WTC11 (cell line): Measurements from ENCODE around the gene BOK. TPM values are rescaled to one million over a fixed set of nuclear protein-coding genes. Genes with fewer than 3 reads are reported as not detected.

Experiments
- ATAC-seq: fragments of 200-7000 bp; cut with Tn5 transposase; 2 replicates; pipeline ENCODE4 v1.10.0; 2021; ENCODE audit warnings: mild to moderate bottlenecking, moderate library complexity
- CTCF ChIA-PET: fragments of 300-600 bp; sonication (Branson Sonifier 250); formaldehyde crosslinking; loops from one replicate; lab custom pipeline; 2021; ENCODE audit warnings: antibody characterized with exemption; lab: Charles Lee
- POLR2A ChIA-PET: fragments of 350-600 bp; sonication (Branson Sonifier 250); formaldehyde crosslinking; loops from one replicate; lab custom pipeline; 2021; ENCODE audit warnings: antibody characterized with exemption; lab: Charles Lee
- DNase-seq: peaks from one replicate; pipeline ENCODE4 v3.0.0; 2021; ENCODE audit warnings: low spot score
- H3K27ac Mint-ChIP-seq: 2 replicates; pipeline ENCODE4 v1.8.0; 2021; ENCODE audit warnings: mixed read lengths
- H3K27me3 Mint-ChIP-seq: 2 replicates; pipeline ENCODE4 v1.8.0; 2021; ENCODE audit warnings: low read depth, mild to moderate bottlenecking, moderate library complexity, mixed read lengths
- H3K36me3 Mint-ChIP-seq: 2 replicates; pipeline ENCODE4 v1.8.0; 2021; ENCODE audit warnings: mixed read lengths
- H3K4me1 Mint-ChIP-seq: 2 replicates; pipeline ENCODE4 v1.8.0; 2022; ENCODE audit warnings: mixed read lengths
- H3K4me3 Mint-ChIP-seq: 2 replicates; pipeline ENCODE4 v1.8.0; 2021; ENCODE audit warnings: mild to moderate bottlenecking, moderate library complexity, mixed read lengths
- H3K9me3 Mint-ChIP-seq: 2 replicates; pipeline ENCODE4 v1.8.0; 2021; ENCODE audit warnings: mixed read lengths
- GTF2I ChIP-seq: fragments of 250-450 bp; sonication (Bioruptor Pico); conservative IDR thresholded peaks from 2 replicates; pipeline ENCODE4 v1.4.0; 2021; ENCODE audit warnings: mild to moderate bottlenecking
- NFYB ChIP-seq: sonication (generic); formaldehyde crosslinking; conservative IDR thresholded peaks from 2 replicates; pipeline ENCODE4 v1.8.0; 2022; ENCODE audit warnings: low read depth, missing genetic modification reagents
- NR3C1 ChIP-seq: sonication (generic); formaldehyde crosslinking; conservative IDR thresholded peaks from 2 replicates; pipeline ENCODE4 v1.8.1; 2023; ENCODE audit warnings: low read depth, mild to moderate bottlenecking, missing genetic modification reagents
- PREB ChIP-seq: sonication (generic); formaldehyde crosslinking; IDR thresholded peaks from 2 replicates; pipeline ENCODE4 v1.8.1; 2022; ENCODE audit warnings: mild to moderate bottlenecking, missing genetic modification reagents, moderate library complexity, borderline replicate concordance
- PRRX2 ChIP-seq: fragments of 250-450 bp; sonication (Bioruptor Pico); IDR thresholded peaks from 2 replicates; pipeline ENCODE4 v1.8.0; 2021; ENCODE audit warnings: mild to moderate bottlenecking
- SMAD4 ChIP-seq: sonication (generic); formaldehyde crosslinking; IDR thresholded peaks from 2 replicates; pipeline ENCODE4 v1.8.0; 2022; ENCODE audit warnings: mild to moderate bottlenecking, missing genetic modification reagents
- TEAD4 ChIP-seq: sonication (generic); formaldehyde crosslinking; IDR thresholded peaks from 2 replicates; pipeline ENCODE4 v1.8.0; 2022; ENCODE audit warnings: mild to moderate bottlenecking, missing genetic modification reagents
- TP53 ChIP-seq: sonication (generic); formaldehyde crosslinking; IDR thresholded peaks from 2 replicates; pipeline ENCODE4 v1.8.1; 2023; ENCODE audit warnings: mild to moderate bottlenecking, missing genetic modification reagents
- ZNF263 ChIP-seq: sonication (generic); formaldehyde crosslinking; IDR thresholded peaks from 2 replicates; pipeline ENCODE4 v1.8.1; 2022; ENCODE audit warnings: low read depth, mild to moderate bottlenecking, moderate library complexity, missing genetic modification reagents
- ZNF396 ChIP-seq: fragments of 250-450 bp; sonication (Bioruptor Pico); IDR thresholded peaks from 2 replicates; pipeline ENCODE4 v1.8.0; 2021; ENCODE audit warnings: mild to moderate bottlenecking, moderate library complexity, borderline replicate concordance
- ZNF423 ChIP-seq: fragments of 250-450 bp; sonication (Bioruptor Pico); IDR thresholded peaks from 2 replicates; pipeline ENCODE4 v2.1.2; 2022; ENCODE audit warnings: mild to moderate bottlenecking, moderate library complexity
- ZNF425 ChIP-seq: fragments of 250-450 bp; sonication (Bioruptor Pico); conservative IDR thresholded peaks from 2 replicates; pipeline ENCODE4 v1.9.0; 2021; ENCODE audit warnings: mild to moderate bottlenecking
- ZNF512 ChIP-seq: sonication (generic); formaldehyde crosslinking; IDR thresholded peaks from 2 replicates; pipeline ENCODE4 v1.8.1; 2022; ENCODE audit warnings: missing genetic modification reagents, borderline replicate concordance
- total RNA-seq: library from RNA; stranded (reverse); gene quantifications from 3 replicates; pipeline ENCODE4 v1.2.3, GENCODE V29; 2021
- TF ChIP-seq, protein P1 (sequence below): sonication (generic); formaldehyde crosslinking; IDR thresholded peaks from 2 replicates; pipeline ENCODE4 v1.8.0; 2022; ENCODE audit warnings: mild to moderate bottlenecking, missing genetic modification reagents
- TF ChIP-seq, protein P2 (sequence below): fragments of 250-450 bp; sonication (Bioruptor Pico); IDR thresholded peaks from 2 replicates; pipeline ENCODE4 v1.9.0; 2021; ENCODE audit warnings: mild to moderate bottlenecking

The BOK gene
- total RNA-seq, 1 experiment from 2014 or later: 39.4 TPM

DNA sequence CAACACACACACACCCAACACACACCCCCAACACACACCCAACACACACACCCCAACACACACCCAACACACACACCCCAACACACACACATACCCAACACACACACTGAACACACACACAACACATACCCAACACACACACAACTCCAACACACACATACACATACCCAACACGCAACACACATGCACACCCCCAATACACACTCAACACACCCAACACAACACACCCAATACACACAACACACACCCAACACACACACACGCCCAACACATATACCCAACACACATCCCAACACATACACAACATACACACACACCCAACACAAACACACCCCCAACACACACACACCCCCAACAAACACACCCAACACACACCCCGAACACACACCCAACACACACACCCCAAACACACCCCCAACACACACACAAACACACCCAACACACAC is 42.0 kb upstream of the BOK start (continued):
- TF ChIP-seq, protein P1, sequence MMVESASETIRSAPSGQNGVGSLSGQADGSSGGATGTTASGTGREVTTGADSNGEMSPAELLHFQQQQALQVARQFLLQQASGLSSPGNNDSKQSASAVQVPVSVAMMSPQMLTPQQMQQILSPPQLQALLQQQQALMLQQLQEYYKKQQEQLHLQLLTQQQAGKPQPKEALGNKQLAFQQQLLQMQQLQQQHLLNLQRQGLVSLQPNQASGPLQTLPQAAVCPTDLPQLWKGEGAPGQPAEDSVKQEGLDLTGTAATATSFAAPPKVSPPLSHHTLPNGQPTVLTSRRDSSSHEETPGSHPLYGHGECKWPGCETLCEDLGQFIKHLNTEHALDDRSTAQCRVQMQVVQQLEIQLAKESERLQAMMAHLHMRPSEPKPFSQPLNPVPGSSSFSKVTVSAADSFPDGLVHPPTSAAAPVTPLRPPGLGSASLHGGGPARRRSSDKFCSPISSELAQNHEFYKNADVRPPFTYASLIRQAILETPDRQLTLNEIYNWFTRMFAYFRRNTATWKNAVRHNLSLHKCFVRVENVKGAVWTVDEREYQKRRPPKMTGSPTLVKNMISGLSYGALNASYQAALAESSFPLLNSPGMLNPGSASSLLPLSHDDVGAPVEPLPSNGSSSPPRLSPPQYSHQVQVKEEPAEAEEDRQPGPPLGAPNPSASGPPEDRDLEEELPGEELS (CRISPR knock-in tag): no peak
- no peak for TF ChIP-seq ZNF423
- TF ChIP-seq, protein P2, sequence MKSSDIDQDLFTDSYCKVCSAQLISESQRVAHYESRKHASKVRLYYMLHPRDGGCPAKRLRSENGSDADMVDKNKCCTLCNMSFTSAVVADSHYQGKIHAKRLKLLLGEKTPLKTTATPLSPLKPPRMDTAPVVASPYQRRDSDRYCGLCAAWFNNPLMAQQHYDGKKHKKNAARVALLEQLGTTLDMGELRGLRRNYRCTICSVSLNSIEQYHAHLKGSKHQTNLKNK (CRISPR knock-in tag): no peak
- TF ChIP-seq PREB (CRISPR knock-in tag): no peak
- TF ChIP-seq PRRX2 (CRISPR knock-in tag): no peak
- TF ChIP-seq, all 79 proteins: peak for 0

GRCh38 chr2:241517297-241517696 is 41.2 kb upstream of the BOK start:
- ChIA-PET CTCF (interaction anchor here (0.8 kb wide), 1 partner anchor 10 kb away, joined by 6 read pairs; no protein-coding TSS in a partner anchor), POLR2A (no interaction called here)
- ATAC-seq: no peak
- no peak for TF ChIP-seq ZNF263 (CRISPR knock-in tag)
- no peak for TF ChIP-seq ZNF425 (CRISPR knock-in tag)
- TF ChIP-seq NFYB: no peak
- no peak for TF ChIP-seq GTF2I (CRISPR knock-in tag)
- TF ChIP-seq ZNF512 (CRISPR knock-in tag): no peak
- no peak for TF ChIP-seq TEAD4 (CRISPR knock-in tag)
- Mint-ChIP-seq H3K4me3 (no peak overlapping the region), H3K9me3 (peaks cover 11% of the 10 kb centered on the region), H3K27me3 (peaks cover 9% of the 10 kb centered on the region), H3K4me1 (peaks cover 2% of the 10 kb centered on the region), H3K27ac (no peak overlapping the region), H3K36me3 (peaks cover 6% of the 10 kb centered on the region; the same call in 1 of the 2 replicates)
- no peak for DNase-seq

GRCh38 chr2:241519669-241520068 is 38.9 kb upstream of the BOK start:
- H3K27me3 Mint-ChIP-seq: no peaks in the 10 kb centered on the region; the same call in 1 of the 2 replicates
- H3K4me1 Mint-ChIP-seq: peaks cover 6% of the 10 kb centered on the region
- ChIA-PET CTCF (interaction anchor here (0.6 kb wide), 1 partner anchor 181 kb away, joined by 3 read pairs; no protein-coding TSS in a partner anchor), POLR2A (no interaction called here)
- no peak overlapping the region for H3K4me3 Mint-ChIP-seq
- peaks cover 6% of the 10 kb centered on the region; the same call in 1 of the 2 replicates for H3K36me3 Mint-ChIP-seq
- DNase-seq (no peak), ATAC-seq (peak; percentile 20; the same call in 1 of the 2 replicates)
- no peak overlapping the region for H3K27ac Mint-ChIP-seq
- H3K9me3 Mint-ChIP-seq: peaks cover 15% of the 10 kb centered on the region
- no peak for TF ChIP-seq TP53 (CRISPR knock-in tag)
- no peak for TF ChIP-seq ZNF396 (CRISPR knock-in tag)
- TF ChIP-seq NR3C1 (CRISPR knock-in tag): no peak
- TF ChIP-seq SMAD4 (CRISPR knock-in tag): no peak
